DMS53 treated with DMSO at 0.1 percent for 48 hours (cell line): ENCODE data around the gene INSIG2.

Experiments
- DNase-seq: peaks from one replicate; lab custom pipeline; 2025; ENCODE audit not compliant: unreplicated experiment; lab: John Stamatoyannopoulos, UW

INSIG2 gene

DNA sequence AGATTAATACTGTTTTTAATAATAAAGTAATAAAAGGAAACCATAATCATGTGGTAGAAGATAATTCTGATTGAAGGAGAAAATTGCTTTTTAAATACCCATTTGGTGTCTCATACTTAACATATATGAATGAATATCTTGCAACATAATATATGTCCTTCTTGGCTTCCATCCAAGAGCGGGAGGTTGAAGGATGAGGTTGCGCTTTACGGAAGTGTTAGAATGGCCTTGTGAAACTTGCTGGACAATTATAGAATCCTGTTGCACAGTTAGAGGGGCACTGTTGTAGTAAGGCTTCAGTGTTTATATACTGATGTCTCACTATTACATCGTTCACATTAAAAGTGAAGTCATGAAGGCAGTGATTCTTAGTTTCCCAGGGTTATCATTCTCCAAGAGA is 9.4 kb downstream of the INSIG2 start:
- no peak for DNase-seq

DNA sequence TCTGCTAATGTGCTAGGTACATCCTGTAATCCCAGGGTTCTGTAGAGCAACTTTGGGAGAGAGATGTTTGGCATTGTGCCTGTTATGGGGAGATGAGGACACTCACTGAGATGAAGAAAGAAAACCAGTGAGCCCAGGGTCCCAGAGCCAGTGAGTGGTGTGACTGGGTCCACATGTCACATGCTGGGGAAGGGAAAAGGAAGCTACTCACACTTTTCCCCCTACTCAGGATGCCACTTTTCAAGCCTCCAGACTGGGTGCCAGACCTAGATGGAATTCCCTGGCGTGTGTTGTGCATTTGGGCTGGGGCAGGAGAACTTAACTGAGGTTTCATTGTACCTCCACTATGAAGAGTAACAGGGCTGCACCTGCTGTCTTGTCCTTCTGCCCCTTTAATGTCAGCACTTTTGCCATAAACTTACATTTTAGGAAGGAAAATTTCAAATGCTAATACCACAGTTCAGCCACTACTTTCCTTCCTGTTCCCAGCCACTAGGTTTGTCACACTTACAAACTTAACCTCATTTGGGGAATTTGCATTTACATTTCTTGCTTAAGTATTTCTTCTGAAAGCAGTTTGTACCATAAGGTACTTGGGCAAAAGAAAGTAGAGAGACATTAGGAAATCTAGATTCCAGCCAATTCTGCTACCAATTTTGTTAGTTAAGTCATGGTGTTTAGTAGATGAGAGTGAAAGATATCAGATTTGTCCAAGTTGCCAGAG is 10.2 kb downstream of the INSIG2 start:
- no peak for DNase-seq

DNA sequence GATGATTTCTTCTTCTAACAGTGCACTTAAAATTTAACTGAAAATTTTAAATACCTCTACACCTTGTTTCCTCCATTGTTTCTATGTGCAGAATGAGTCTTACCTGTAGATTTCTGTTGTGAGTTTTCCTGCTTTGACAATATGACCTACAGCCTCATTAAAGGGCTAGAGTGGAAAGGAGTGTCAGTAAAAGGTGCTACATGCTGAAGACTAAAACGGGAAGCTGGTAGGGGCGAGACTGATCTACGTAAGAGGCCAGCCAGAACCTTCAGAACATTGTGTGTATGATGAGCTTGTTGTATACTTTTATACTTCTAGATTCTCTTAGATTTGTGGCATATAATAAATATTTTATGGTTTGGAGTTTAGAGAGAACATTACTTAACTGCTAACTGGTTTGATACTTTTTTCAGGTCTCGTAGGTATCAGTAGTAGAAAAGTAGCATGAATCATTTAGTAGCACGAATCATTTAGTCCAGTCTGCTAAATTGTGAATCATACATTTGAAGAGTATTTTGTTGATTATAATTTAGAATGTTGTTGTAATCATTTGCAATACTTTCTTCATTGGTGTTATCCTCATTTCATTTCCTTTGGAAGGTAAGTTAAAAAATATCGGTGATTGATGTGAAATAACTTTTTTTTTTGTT is 14.3 kb downstream of the INSIG2 start:
- DNase-seq = no peak

DNA sequence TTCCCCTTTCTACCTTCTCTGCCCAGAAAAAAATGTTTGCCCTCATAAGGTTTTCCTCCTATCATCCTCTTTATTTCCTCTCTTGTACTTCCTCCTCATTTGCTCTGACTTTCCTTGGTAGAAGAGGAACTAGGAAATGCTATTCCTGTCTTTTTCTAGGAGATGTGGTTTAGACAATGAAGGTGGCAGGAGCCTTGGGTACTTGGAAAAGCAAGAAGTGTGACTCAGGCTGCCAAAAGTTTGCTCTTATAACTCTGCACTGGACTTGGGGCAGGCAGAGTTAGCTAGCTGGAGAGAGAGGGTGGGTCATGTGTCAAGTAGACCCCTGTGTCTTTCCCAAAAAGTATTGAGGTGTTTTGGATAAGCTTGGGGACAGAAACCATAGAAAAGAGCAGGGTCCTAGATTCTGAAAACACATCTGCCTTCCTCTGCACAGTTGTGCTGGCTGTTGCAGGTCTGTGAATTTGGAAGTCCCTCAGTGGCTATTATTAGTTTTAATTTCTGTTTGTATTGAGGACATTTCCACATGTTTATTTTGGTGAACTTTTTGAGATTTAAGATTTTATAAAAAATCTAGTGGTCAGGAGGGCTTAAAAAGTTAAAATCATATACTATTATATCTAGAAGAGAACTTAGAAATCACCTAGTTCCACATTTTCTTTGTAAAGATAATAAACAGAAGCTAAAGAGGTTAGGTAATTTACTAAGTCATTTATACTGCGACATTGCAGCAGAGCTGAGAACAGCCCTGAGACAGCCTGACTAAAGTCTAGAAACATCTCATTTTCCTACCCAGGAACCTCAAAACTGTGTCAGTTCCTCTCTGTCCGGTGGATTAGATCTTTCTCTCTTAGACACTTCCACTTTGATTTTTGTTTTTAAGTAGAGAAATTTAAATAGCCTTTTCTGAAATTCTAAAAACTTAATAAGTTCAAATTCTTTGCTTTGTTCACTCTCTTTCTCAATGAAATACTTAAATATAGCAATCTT is 16.0 kb downstream of the INSIG2 start:
- DNase-seq = no peak

DNA sequence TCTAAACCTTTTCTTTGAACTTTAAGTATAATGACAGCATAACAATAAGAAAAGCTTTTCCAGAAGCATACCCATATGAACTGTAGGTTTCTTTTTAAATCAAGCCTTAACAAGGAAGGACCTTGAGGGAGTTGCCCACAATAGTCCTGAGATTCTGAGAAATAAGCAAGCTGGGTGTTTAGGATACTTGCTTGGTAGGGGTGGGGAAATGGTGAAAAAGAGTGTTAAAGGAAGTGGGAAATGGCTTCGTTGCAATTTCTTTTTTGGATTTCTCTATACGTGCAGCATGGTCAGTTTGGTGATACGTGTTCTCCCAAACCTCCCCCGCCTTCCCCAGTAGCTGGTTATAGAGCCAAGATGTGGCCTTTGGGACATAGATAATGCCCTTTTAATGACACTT is 17.2 kb downstream of the INSIG2 start:
- no peak for DNase-seq

DNA sequence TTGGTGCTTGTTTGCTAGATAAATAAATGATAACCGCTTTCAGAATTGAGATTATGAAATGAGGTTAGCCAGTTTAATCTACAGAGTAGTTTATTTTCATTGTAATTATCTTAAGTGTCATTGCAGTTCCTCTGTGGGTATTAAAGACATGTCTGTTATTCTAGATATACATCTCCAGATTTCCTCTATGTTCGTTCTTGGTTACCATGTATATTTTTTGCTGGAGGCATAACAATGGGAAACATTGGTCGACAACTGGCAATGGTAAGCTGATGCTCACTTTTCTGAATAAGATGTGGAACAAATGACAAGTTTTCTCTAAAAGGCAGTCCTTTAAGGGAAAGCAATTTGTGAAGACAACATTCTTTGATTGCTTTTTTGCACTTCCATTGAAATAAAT is 18.7 kb downstream of the INSIG2 start:
- no peak for DNase-seq

DNA sequence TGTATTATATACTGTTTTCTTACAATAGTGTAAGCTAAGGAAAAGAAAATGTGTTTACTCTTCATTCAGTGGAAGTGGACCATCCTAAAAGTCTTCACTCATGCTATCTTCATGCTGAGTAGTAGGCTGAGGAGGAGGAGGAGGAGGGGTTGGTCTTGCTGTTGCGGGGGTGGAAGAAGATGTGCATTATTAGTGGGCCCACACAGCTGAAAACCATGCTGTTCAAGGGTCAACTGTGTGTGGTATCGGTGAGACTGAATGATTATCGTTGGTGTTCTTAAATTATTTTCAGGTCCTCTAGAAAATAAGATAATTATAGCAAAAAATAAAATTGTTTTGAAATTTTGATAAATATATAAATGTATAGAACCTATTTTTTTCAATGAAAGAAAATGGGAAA is 22.0 kb downstream of the INSIG2 start:
- no peak for DNase-seq

DNA sequence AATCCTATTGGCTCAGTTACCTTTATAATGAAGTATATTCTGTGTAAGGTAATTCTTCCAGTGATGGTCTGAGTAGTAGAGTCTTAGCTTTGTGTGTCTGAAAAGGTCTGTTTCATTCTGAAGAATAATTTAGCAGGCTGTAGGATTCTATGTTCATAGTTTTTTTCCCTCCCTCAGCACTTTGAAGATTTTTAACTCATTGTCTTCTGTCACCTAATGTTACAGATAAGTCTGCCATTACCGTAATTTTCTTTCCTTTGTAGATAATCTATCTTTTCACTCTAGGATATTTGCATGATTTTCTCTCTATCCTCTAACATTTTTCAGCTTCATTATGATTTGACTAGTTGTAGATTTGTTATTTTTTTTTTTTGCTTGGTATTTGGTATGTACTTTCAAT is 22.7 kb downstream of the INSIG2 start:
- DNase-seq = no peak

DNA sequence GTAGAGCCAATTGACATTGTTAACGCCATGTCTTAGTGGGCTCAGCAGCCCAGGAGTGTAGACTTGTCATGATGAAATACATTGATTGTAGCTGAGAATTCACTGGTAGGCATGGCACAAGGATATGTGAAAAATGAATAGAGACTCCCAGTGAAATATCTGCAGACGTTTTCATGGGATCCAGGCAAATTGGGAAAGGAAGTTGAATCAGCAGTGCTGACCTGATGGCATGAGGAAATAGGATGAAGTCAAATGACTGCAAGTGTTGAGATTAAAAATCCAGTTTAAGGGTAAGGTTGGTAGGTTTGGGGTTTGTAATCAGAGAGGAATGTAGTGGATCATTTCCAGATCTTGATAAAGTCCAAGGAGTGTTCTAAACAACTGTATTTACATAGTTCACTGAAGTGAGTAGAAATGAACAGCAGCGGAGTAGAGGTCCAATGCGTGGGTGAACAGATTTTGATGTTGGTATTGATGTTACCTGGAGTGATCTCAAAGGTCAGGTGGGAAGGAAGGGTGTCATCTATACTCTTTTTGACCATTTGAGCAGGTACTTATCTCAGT is 24.6 kb downstream of the INSIG2 start:
- DNase-seq = no peak

DNA sequence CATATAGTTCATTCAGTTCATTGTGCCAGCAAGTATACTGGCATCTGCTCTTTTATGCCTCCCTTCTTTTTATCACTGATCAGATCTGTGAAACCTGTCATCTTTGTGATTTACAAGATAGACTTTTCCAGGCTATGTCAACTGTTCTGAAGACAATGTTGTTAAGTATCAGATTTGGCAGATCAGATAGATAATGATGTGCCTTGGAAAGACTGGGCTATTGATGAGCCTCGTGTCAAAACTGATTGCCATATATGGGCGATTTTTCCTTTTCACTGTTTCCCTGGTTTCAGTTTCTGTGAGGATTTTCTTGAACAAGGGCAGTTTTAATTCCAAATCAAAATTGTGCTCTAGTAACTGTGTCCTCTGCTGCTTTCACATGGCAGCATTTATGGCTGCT is 26.6 kb downstream of the INSIG2 start:
- no peak for DNase-seq

DNA sequence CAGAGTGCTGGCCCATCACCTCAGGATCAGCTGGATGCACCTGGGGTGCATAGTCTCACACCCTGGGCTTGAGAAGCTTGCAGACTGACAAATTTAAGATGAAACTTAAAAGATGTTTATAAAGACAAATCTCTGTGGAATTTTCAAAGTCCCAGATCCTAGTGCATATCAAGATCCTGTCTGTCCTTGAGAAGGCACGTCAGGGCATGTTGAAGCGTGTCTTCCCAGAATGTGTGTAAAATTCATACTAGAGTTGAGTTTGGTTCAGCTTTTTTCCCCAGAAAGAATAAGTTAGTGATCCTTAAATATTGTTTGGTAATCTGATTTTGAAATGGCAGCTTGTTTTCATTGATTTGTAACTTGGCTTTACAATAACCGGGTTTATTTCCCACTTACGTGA is 27.5 kb downstream of the INSIG2 start:
- DNase-seq = no peak

DNA sequence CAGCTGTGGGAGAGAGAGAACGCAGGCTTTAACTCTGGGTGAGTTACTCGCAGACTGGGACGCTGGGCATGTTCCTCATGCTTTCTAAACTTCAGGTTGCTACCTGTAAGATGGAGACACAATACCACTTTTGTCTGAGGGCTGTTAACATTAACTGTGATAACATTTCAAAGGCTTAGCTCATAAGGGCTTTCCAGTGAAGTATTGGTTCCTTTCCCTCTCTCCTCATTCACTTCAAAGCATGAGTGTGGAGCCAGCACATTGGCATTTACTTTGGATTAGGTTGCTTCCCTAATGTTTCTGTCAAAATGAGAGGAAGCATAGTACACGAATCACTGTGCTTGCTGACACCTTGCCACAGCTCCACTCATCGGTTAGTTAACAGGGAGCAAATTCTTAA is 30.2 kb downstream of the INSIG2 start:
- DNase-seq = no peak

DNA sequence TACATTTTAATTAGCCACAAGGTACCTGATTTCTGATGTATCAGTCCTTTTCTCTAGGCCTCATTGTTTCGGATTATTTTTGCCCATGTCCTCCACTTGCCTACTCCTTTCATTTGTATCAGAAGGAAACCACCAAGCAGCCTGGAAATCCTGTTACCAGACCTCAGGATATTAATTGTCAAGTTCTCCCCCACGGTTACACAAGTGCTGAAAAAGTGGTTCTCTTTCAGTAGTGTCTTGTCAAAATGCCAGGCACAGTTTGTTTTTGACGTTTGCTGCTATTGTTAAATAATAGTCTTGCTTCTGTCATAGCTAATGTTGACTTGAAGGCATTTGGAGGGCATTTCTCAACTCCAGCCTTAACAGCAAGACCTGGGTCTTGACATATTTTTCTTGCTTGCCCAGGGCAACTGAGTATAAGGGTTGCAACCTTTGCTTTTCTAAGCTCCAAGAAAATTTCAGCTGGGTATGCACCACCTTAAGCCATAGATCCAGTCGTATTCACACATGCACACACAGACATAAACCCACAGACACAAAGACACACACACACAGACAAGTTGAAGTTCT is 31.0 kb downstream of the INSIG2 start:
- no peak for DNase-seq

DNA sequence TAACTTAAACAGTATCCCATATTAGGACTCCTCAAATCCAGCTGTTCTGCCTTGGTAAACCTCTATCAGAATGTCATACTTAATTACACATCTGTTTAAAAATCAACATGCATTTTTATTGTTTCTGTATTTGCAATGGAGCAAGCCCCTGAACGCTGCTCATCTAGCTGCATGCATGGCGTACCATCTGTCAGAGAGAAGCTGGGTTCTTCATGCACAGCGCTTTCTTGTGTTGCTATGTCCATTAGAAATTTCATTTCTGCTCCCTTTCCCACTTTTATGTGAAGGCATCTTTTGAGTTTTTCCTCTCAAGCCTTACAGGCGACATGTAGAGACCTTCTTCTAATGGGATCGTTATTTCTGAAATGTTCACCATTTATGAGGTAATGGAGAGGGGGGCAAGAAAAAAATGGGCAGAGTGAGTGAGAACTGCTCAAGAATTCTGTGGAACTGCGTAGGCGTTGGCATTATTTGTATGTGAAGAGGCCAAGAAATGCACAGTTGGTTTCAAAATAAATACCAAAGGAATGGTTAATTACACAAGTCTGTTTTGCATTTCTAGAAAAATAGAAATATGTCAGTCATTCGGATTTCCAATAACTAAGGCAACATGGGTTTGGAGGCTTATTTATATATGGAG is 31.6 kb downstream of the INSIG2 start:
- DNase-seq = no peak

DNA sequence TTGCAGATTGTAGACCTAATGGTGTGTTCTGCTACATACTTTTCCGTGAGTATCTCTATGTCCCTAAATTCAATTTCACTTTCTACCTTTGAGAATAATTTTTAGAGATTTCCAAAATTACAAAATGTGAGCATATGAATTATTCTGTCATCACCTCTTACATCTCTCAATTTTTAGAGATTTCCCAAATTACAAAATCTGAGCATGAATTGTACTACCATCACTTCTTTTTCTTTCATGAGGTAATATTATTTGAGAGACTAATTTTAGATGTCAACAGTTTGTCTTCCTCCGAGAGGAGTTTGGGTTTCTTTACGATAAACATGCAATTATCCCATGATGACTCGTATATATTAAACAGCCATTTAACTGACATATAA is 32.1 kb downstream of the INSIG2 start:
- no peak for DNase-seq

DNA sequence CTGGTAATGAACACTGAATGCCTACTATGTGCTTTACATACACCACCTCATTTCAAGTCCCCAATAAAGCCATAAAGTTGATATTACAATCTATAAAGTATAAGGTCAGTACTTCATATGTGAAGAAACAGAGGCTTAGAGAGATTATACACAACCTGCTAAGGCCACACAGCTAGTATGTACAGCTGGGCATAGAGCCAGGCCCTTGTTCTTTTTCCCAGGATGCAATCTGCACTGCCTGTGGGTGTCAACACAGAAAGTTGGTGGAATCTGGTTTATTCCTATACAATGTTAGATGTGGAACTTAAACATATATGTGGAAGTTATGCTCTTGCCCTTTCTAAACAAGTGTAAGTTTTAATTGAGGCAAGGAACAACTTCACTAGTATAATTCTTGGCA is 32.8 kb downstream of the INSIG2 start:
- peak; percentile 1 for DNase-seq

DNA sequence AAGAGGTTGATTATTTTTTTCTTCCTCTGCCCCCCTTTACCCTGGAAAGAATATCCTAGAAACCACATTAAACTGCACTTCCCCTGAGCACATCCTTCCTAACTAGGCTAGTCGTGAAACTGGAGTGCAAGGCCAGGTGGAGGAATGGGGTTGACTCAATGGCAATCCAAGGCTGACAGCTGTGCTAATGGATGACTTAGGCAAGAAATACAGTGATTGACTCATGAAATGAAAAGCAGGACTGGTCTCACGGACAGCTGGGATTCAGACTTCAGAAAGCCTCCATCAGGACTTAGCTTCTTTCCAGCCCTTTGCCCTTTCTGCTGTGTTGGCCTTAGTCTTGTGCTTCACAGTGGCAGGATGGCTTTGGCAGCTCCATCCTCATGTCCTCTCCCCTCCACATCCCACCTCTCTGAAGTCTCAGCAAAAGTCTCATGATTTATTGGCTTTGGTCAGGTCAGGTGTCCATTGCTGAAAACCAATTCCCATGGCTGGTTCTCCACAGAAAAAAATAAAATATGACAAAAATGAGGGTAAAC is 33.8 kb downstream of the INSIG2 start:
- DNase-seq = no peak

DNA sequence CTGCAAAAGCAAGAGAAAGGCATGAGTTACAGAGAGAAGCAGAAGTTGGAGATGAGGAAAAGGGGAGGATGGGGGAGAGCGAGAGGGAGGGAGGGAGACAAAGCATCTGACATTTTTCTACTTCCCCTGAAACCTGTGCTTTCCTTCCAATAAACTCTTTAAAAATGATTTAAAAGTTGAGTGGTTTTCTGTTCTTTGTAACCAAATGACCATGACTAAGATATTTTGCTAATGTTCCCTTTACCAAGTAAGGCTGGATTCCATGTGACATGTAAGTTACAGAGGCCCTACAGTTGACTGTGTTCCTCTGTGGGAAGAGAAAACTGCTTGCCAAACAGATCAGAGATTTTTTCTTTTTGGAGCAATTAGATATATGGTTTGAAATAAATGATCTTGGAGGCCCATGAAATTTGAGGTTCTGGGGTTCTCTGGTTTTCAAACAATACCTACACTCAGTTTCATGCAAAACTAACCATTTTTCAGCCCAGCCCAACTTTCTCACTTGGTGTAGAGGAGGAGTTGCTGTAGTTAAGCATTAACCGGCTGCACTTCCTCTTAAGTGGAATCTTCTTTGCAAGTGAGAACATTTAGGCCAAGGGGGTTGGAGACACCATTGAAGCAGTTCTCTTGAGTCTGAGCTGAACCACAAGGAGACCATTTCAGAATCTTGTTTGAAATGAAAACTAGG is 34.5 kb downstream of the INSIG2 start:
- DNase-seq = peak; percentile 9

DNA sequence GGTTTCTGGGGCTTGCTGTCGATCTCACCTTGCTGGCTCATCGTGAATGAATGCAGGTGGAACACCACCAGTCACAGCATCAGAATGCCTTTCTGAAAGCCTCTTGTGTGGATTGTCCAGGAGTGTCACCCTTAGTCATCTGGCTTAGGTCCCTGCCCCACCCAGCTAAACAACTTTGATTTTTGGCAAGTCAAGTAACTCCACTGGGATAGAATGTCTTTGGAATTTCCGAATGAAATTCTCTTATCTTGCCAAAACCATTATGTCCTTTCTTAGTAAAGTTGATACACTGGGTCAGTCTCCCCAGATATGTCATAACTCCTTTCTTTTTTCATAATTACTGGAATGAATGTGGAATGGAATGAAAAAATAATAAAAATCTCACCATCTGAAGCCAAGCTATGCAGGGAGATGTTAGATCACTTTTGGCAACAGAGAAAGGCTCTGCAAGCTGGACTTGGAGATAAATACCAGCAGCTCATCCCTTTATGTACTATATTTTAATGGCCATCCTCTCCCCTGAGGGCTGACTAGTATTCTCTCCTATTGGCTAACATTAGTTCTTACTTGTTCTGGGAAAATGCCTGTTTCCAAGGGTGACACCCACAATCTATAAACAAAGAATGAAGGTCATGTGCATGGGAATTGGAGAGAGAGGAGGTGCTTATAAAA is 35.4 kb downstream of the INSIG2 start:
- no peak for DNase-seq
